Spleen (tissue), 7 donors: ENCODE data around the gene PUS7L.
A peak's percentile ranks its signal among the peaks of the same experiment; 100 is the strongest.

Source experiments
- CTCF ChIP-seq, 11 experiments: fragments of 200-600 bp in 7 of 11; fragments of 450-650 bp in 4 of 11; sonication (generic) in 4 of 11; IDR thresholded peaks in 8 of 11; conservative IDR thresholded peaks in 3 of 11; 1 replicate in 7 of 11; 2 replicates in 4 of 11; pipeline versions ENCODE4 v1.4.0 to v1.8.0; 2016 to 2021; ENCODE audit warnings: antibody characterized with exemption in 11 of 11, inconsistent platforms in 4 of 11, mild to moderate bottlenecking in 1 of 11
- POLR2A ChIP-seq, 3 donors: fragments of 450-650 bp; IDR thresholded peaks; one replicate each; pipeline ENCODE4 v1.5.1; 2017; ENCODE audit warnings: antibody characterized with exemption in 3 of 3, mild to moderate bottlenecking in 1 of 3
- donor health status: DM: no; HTN: no; CAD: no; lungs with moderate emphysema.
- donor health status: DM: no; HTN: no; CAD: no.
- donor health status: DM: no; HTN: no; CAD: no.

GRCh38 chr12:43728117-43728516, 30.5 kb downstream of the PUS7L start:
- peak in 3 of 11 experiments; percentile 13 to 19 (median 15) for TF ChIP-seq CTCF (IDR thresholded peaks at IDR 0.05 in 8 of 11, conservative IDR thresholded peaks at IDR 0.05 in 3 of 11)
- TF ChIP-seq POLR2A (IDR thresholded peaks at IDR 0.05) = no peak
